GM21367 (cell line): ENCODE measurements around the gene RPH3AL.
"Not testable (repeated sequence)": the region's sequence is repeated elsewhere in the genome, so short reads cannot be mapped to it uniquely, and the experiment has no call there.

ENCODE experiments used
- ATAC-seq: cut with Tn5 transposase; IDR thresholded peaks from one replicate; pipeline ENCODE4 v1.9.1; 2021; ENCODE audit not compliant: unreplicated experiment

RPH3AL gene

DNA sequence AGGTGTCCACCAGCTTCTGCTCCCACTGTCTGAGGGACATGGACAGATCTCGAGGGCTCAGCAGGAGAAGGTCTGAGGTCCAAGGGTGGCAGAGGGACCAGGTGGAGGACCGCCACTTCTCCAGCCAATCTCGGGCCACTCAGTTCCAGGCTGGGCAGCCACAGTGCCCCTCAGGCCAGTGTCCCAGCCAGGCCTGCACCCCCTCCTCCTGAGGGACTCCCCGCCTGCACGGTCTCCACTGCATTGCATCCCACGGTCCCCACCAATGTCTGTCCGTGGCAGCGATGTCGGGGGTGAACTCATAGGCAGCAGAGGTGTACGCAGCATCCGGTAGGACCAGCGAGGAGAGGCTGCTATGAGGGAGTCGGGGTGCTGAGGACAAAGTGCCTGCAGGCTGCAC, 107.0 kb downstream of the RPH3AL start:
- ATAC-seq = no peak

GRCh38 chr17:245020-245419, 107.6 kb downstream of the RPH3AL start:
- no peak for ATAC-seq

GRCh38 chr17:243924-244323, 108.7 kb downstream of the RPH3AL start:
- ATAC-seq = not testable (repeated sequence)

DNA sequence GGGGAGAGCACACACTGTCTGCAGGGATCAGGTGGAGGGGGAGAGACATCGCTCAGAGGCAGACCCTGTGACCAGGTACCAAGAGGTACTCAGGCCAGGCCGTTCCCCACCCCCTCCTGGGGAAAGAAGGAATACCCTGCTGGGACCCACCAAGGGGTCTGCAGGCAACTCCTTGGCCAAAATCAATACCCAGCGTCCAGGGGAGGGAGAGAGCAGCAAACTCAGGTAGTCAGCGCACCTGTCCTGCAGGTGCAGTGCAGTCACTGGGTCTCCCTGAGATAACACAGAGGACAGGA, 113.7 kb downstream of the RPH3AL start:
- no peak for ATAC-seq

DNA sequence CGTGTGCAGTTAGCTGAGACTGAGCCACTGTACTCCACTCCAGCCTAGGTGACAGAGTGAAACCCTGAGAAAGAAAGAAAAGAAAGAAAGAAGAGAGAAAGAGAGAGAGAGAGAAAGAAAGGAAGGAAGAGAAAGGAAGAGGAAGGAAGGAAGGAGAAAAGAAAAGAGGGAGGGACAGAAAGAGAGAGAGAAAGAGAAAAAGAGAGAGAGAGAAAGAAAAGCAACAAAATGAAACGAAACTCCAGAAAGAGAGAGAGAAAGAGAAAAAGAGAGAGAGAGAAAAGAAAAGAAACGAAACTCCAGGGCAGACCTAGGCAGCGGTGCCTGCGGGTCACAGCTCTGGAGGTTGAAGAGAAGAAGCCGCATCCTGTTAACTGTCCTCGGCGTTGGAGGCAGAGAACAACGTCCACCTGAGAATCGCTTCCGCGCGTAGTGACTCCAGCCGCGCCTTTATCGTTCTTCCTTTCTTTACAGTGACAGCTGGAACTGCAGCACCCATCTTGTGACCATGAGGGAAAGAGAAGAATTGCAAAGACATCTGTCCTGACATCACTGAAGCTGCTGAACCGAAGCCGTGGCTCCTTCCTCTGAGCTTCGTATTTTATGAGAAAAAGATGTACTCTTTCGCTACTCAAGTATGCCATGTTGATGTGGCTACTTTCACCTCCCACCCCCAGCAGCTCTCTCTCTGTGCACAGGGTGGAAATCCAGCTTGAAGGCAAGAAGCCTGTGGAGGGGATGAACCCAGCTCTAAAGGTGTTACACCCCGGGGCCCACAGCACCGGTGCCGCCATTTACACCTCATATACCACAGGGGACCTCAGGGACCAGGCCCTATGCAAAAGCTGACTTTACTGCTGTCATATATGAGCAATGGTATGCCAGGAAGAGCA, 114.3 kb downstream of the RPH3AL start:
- no peak for ATAC-seq

DNA sequence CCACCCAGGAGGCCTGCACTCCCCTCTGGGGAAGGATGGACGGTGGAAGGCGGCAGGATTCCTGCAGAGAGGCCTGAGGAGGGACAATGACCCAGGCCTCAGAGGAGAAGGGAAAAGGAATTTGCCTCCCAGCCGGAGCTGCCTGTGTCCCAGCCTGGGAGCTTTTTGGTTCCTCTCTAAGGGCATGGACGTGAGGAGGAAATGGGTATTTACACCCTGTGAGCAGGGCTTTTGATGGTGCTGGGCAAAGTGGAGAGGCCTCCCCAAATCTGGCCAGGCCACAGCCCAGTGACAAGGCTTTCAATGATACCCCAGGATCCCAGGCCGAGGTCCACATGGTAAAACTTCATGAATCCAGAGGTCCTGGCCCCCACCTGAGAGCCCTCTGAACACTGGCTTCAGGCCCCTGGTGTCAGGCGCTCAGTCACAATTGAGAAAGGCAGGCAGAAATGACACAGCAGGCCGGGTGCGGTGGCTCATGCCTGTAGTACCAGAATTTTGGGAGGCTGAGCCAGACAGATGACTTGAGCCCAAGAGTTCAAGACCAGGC, 115.1 kb downstream of the RPH3AL start:
- no peak for ATAC-seq

- ATAC-seq = no peak
Measured at GRCh38 chr17:236641-237405, 115.8 kb downstream of the RPH3AL start.

GRCh38 chr17:235831-236640, 116.6 kb downstream of the RPH3AL start:
- ATAC-seq = no peak

DNA sequence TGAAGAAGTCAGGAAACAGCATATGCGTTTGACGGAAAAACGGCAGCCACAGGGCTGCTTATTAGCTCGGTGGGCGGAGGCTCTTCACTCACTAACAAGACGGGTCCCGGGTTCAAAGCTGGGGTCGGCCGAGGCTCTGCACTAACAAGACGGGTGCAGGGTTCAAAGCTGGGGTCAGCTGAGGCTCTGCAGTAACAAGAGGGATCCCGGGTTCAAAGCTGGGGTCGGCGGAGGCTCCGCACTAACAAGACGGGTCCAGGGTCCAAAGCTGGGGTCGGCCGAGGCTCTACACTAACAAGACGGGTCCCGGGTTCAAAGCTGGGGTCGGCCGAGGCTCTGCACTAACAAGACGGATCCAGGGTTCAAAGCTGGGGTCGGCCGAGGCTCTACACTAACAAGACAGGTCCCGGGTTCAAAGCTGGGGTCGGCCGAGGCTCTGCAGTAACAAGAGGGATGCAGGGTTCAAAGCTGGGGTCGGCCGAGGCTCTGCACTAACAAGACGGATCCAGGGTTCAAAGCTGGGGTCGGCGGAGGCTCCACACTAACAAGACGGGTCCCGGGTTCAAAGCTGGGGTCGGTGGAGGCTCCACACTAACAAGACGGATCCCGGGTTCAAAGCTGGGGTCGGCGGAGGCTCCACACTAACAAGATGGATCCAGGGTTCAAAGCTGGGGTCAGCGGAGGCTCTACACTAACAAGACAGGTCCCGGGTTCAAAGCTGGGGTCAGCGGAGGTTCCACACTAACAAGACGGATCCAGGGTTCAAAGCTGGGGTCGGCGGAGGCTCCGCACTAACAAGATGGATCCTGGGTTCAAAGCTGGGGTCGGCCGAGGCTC, 117.4 kb downstream of the RPH3AL start:
- not testable (repeated sequence) for ATAC-seq

- ATAC-seq = not testable (repeated sequence)
Measured at GRCh38 chr17:234163-234993, 118.2 kb downstream of the RPH3AL start.

GRCh38 chr17:233473-233941, 119.1 kb downstream of the RPH3AL start:
- no peak for ATAC-seq

GRCh38 chr17:231966-232807, 120.4 kb downstream of the RPH3AL start:
- no peak for ATAC-seq

DNA sequence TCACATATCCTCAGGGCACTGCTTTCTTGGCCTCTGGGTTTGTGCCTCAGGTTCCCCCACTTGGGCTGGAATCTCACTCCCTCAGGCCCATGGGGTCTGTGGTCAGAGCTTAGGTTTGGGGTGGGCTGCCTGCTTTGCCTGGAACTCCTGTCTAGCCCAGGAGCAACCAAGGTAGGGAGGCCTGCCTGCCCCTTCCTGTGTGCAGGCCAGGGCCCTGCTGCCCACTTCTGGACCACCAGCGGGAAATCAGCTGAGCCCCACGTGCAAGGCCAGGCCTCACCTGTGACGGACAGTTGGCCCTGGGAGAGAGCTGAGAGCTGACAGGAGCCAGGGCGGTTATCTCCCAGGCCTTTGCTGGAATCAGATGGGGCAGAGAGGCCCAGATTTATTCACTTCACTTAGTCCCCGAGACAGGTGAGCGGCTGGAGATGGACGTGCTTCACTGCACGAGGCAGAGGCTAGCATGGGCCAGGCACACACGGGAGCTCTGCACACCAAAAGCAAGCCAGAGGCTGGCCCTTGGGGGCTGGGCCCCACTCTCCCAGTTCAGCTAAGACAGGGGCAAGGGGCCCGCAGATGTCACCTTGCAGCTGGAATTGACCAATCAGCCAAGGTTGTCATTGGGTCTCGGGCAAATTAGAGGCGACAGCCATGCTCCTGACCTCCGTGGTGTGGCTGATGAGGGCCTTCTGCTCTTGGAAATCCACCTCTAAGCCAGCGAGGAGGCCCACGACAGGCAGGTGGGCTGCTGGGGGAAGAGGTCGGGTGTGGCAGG, 121.2 kb downstream of the RPH3AL start:
- ATAC-seq = no peak

- no peak for ATAC-seq
Measured at GRCh38 chr17:230395-230770, 122.2 kb downstream of the RPH3AL start.

DNA sequence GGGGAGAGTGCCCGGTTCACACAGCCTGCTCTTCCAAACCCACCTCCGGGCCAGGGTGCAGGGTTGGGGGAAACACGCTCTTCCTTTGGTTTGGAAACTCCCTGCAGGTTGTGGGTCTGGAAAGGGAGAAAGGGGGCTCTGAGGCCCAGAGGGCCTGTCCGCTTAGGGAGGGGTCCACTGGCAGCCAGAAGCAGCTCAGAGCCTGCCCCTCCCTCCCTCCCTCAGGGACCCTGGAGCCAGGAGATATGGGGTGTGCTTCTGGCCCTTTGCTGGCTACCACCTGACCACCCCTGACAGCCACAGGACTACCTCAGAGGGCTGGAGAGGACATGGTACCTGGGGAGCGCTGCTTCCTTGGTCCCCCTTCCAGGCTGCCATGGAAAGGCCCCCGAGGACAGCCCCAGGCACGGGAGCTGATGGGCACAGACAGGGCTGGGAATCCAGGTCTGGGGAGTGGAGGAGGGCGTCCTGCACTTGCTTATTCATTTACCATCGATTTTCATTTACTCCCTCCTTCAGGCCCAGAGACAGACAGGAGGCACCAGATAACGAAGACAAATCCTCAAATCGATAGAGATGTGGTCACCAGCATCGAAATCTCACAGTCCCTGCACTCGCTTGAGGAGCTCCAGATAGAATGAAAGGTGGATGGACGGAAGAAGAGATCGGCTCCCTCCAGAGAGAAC, 122.8 kb downstream of the RPH3AL start:
- ATAC-seq = no peak

DNA sequence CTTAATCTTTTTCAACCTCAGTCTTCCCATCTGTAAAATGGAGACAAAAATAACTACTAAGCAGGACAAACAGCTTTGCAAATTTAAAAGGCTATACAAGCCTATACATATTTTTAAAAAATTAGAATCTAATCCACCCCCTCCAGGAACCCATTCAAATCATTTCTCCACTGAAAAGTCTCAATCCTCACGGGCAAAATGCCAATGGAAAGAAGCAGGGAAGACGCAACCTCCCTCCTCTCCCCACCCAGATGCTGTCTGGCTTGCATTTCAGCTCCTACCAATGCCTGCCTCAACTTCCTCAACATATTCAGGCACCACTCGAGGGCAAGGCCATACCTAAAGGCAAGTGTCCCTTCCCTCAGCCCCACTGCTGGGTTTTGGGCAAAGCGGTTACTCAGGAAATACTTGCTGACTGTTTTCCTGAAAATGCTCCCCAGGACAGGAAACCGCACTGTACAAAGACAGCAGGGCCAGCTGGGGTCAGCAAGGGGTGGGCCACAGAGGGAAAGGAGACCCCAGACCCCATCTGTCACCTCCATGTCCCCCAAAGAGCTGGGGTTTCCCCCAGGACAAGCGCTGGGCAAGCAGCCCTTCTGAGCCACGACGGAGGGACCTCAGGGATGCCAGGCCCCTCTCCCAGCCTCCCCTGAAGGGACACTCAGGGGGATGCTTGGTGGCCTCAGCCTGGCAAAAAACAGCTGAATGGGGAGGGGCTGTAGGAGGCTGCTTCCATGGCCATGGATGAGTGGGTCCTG, 123.5 kb downstream of the RPH3AL start:
- ATAC-seq = no peak
